ENCODE results near the gene NEXN. TPM values are rescaled to one million over a fixed set of nuclear protein-coding genes. Genes with fewer than 3 reads are reported as not detected.

NEXN gene
- total and polyA plus RNA-seq, 4 donors, result 0.51 to 2.4 (median 1.7) TPM

DNA sequence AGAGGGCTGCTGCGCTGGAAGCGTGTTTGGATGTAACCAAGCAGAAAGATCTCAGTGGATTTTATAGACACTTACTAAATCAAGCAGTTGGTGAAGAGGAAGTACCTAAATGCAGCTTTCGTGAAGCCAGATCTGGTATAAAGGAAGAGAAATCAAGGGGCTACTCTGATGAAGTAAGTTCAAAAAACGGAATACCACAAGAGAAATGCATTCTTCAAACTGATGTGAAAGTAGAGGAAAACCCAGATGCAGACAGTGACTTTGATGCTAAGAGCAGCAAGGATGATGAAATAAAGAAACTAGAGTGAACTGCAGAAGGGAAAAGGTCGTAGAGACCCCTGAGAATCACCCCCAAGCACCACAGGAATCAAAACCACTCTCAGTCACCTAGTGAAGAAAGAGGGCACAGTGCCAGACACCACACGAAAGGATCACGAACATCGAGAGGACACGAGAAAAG is 40.8 kb upstream of the NEXN start:
- no peak for DNase-seq (ENCODE audit: low spot score)
- H3K4me3 ChIP-seq (ENCODE audit: low read depth in 1 of 3, low read length in 3 of 3), result no peak overlapping the region
- no peaks in the 10 kb centered on the region for H3K4me1 ChIP-seq (ENCODE audit: control insufficient read depth in 4 of 4, insufficient read depth in 4 of 4, low read length in 3 of 4)
- H3K9me3 ChIP-seq (ENCODE audit: control insufficient read depth in 4 of 4, low read length in 3 of 4), result no peaks in the 10 kb centered on the region
- peaks cover 0 to 6% (median under 1%) of the 10 kb centered on the region in 4 donors for H3K36me3 ChIP-seq (ENCODE audit: control insufficient read depth in 4 of 4, insufficient read depth in 3 of 4, low read depth in 1 of 4, low read length in 3 of 4)
- no peak overlapping the region for H3K9ac ChIP-seq (ENCODE audit: low read depth in 1 of 2, low read length in 2 of 2)
- TF ChIP-seq, protein P1, sequence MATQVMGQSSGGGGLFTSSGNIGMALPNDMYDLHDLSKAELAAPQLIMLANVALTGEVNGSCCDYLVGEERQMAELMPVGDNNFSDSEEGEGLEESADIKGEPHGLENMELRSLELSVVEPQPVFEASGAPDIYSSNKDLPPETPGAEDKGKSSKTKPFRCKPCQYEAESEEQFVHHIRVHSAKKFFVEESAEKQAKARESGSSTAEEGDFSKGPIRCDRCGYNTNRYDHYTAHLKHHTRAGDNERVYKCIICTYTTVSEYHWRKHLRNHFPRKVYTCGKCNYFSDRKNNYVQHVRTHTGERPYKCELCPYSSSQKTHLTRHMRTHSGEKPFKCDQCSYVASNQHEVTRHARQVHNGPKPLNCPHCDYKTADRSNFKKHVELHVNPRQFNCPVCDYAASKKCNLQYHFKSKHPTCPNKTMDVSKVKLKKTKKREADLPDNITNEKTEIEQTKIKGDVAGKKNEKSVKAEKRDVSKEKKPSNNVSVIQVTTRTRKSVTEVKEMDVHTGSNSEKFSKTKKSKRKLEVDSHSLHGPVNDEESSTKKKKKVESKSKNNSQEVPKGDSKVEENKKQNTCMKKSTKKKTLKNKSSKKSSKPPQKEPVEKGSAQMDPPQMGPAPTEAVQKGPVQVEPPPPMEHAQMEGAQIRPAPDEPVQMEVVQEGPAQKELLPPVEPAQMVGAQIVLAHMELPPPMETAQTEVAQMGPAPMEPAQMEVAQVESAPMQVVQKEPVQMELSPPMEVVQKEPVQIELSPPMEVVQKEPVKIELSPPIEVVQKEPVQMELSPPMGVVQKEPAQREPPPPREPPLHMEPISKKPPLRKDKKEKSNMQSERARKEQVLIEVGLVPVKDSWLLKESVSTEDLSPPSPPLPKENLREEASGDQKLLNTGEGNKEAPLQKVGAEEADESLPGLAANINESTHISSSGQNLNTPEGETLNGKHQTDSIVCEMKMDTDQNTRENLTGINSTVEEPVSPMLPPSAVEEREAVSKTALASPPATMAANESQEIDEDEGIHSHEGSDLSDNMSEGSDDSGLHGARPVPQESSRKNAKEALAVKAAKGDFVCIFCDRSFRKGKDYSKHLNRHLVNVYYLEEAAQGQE (IDR thresholded peaks at IDR 0.05), result no peak
- TF ChIP-seq HNF4G (IDR thresholded peaks at IDR 0.05) (no peak), RXRA (IDR thresholded peaks at IDR 0.05) (no peak), GABPA (IDR thresholded peaks at IDR 0.05 in 1 of 2, conservative IDR thresholded peaks at IDR 0.05 in 1 of 2) (no peak), NR2F2 (IDR thresholded peaks at IDR 0.05) (no peak), FOXA1 (IDR thresholded peaks at IDR 0.05) (no peak), YY1 (IDR thresholded peaks at IDR 0.05) (no peak), TAF1 (conservative IDR thresholded peaks at IDR 0.05) (no peak), RAD21 (IDR thresholded peaks at IDR 0.05) (no peak), JUND (IDR thresholded peaks at IDR 0.05) (no peak)
- TF ChIP-seq, protein P2, sequence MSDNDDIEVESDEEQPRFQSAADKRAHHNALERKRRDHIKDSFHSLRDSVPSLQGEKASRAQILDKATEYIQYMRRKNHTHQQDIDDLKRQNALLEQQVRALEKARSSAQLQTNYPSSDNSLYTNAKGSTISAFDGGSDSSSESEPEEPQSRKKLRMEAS (IDR thresholded peaks at IDR 0.05), result no peak
- TF ChIP-seq, protein P3, sequence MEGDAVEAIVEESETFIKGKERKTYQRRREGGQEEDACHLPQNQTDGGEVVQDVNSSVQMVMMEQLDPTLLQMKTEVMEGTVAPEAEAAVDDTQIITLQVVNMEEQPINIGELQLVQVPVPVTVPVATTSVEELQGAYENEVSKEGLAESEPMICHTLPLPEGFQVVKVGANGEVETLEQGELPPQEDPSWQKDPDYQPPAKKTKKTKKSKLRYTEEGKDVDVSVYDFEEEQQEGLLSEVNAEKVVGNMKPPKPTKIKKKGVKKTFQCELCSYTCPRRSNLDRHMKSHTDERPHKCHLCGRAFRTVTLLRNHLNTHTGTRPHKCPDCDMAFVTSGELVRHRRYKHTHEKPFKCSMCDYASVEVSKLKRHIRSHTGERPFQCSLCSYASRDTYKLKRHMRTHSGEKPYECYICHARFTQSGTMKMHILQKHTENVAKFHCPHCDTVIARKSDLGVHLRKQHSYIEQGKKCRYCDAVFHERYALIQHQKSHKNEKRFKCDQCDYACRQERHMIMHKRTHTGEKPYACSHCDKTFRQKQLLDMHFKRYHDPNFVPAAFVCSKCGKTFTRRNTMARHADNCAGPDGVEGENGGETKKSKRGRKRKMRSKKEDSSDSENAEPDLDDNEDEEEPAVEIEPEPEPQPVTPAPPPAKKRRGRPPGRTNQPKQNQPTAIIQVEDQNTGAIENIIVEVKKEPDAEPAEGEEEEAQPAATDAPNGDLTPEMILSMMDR (IDR thresholded peaks at IDR 0.05; ENCODE audit: low read depth, low read length, missing input control), result no peak
- TF ChIP-seq, protein P4, sequence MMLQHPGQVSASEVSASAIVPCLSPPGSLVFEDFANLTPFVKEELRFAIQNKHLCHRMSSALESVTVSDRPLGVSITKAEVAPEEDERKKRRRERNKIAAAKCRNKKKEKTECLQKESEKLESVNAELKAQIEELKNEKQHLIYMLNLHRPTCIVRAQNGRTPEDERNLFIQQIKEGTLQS (IDR thresholded peaks at IDR 0.05), result no peak
- WGBS, result 83% methylated on average over 9 of the region's 9 CpGs
- no peak overlapping the region for H3K27ac ChIP-seq (ENCODE audit: low read depth in 1 of 2, low read length in 2 of 2)
- no peaks in the 10 kb centered on the region for H3K27me3 ChIP-seq (ENCODE audit: control insufficient read depth in 4 of 4, insufficient read depth in 4 of 4, low read length in 3 of 4)

DNA sequence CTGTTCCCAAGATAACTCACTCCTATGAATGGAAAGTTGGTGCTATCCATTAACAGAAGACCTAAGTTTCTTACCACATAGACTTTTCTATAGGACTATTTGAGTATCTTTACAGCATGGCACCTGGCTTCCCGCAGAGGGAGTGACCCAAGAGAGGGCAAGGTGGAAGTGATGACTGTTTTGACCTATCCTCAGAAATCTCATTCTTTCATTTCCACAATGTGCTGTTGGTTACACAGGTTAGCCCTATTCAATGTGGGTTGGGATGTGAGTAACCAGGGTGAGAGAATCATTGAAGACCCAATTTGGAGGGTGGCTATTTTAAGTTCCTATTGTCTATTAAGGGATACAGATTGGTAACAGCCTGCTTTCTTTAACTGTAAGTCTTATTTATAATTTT is 38.3 kb upstream of the NEXN start:
- H3K9ac ChIP-seq (ENCODE audit: low read depth in 1 of 2, low read length in 2 of 2), result no peak overlapping the region
- H3K27ac ChIP-seq (ENCODE audit: low read depth in 1 of 2, low read length in 2 of 2), result no peak overlapping the region
- no peaks in the 10 kb centered on the region for H3K4me1 ChIP-seq (ENCODE audit: control insufficient read depth in 4 of 4, insufficient read depth in 4 of 4, low read length in 3 of 4)
- no peak for DNase-seq (ENCODE audit: low spot score)
- WGBS, result 100% methylated on average over 1 of the region's 1 CpG
- peaks cover 0 to 4% (median 0%) of the 10 kb centered on the region in 4 donors for H3K9me3 ChIP-seq (ENCODE audit: control insufficient read depth in 4 of 4, low read length in 3 of 4)
- H3K4me3 ChIP-seq (ENCODE audit: low read depth in 1 of 3, low read length in 3 of 3), result no peak overlapping the region
- H3K27me3 ChIP-seq (ENCODE audit: control insufficient read depth in 4 of 4, insufficient read depth in 4 of 4, low read length in 3 of 4), result no peaks in the 10 kb centered on the region
- no peaks in the 10 kb centered on the region for H3K36me3 ChIP-seq (ENCODE audit: control insufficient read depth in 4 of 4, insufficient read depth in 3 of 4, low read depth in 1 of 4, low read length in 3 of 4)
- TF ChIP-seq, protein P4 (IDR thresholded peaks at IDR 0.05), result no peak
- TF ChIP-seq, protein P2 (IDR thresholded peaks at IDR 0.05), result no peak
- TF ChIP-seq SP1 (IDR thresholded peaks at IDR 0.05), result no peak
- no peak for TF ChIP-seq HNF4A (conservative IDR thresholded peaks at IDR 0.05)
- TF ChIP-seq FOXA1 (IDR thresholded peaks at IDR 0.05), result no peak
- no peak for TF ChIP-seq TAF1 (conservative IDR thresholded peaks at IDR 0.05)
- TF ChIP-seq RAD21 (IDR thresholded peaks at IDR 0.05), result no peak
- TF ChIP-seq YY1 (IDR thresholded peaks at IDR 0.05), result no peak
- TF ChIP-seq, protein P3 (IDR thresholded peaks at IDR 0.05; ENCODE audit: low read depth, low read length, missing input control), result no peak
- TF ChIP-seq FOXA2 (IDR thresholded peaks at IDR 0.05), result no peak
- TF ChIP-seq, protein P5, sequence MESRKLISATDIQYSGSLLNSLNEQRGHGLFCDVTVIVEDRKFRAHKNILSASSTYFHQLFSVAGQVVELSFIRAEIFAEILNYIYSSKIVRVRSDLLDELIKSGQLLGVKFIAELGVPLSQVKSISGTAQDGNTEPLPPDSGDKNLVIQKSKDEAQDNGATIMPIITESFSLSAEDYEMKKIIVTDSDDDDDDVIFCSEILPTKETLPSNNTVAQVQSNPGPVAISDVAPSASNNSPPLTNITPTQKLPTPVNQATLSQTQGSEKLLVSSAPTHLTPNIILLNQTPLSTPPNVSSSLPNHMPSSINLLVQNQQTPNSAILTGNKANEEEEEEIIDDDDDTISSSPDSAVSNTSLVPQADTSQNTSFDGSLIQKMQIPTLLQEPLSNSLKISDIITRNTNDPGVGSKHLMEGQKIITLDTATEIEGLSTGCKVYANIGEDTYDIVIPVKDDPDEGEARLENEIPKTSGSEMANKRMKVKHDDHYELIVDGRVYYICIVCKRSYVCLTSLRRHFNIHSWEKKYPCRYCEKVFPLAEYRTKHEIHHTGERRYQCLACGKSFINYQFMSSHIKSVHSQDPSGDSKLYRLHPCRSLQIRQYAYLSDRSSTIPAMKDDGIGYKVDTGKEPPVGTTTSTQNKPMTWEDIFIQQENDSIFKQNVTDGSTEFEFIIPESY (IDR thresholded peaks at IDR 0.05), result no peak
- no peak for TF ChIP-seq JUND (IDR thresholded peaks at IDR 0.05)
- no peak for TF ChIP-seq HNF4G (IDR thresholded peaks at IDR 0.05)
- no peak for TF ChIP-seq RXRA (IDR thresholded peaks at IDR 0.05)
- no peak for TF ChIP-seq EGR1 (IDR thresholded peaks at IDR 0.05; ENCODE audit: low read depth in 2 of 2)

All from liver (tissue), 9 donors.